GM12872 (cell line): ENCODE measurements around the gene CTNNA2.

ENCODE experiments used
- CTCF ChIP-seq: IDR thresholded peaks from 3 replicates; pipeline ENCODE4 v1.5.1; 2011; ENCODE audit warnings: low read depth, mild to moderate bottlenecking, low read length, moderate library complexity; ENCODE audit not compliant: insufficient read depth

Gene CTNNA2

GRCh38 chr2:79788952-79789651 lies 276.3 kb downstream of the CTNNA2 start:
- no peak for TF ChIP-seq CTCF

- no peak for TF ChIP-seq CTCF
These were observed 277.0 kb downstream of the CTNNA2 start for GRCh38 chr2:79789811-79790210.

- no peak for TF ChIP-seq CTCF
These were observed 279.2 kb downstream of the CTNNA2 start for GRCh38 chr2:79792090-79792489.

GRCh38 chr2:79793006-79793405 lies 280.2 kb downstream of the CTNNA2 start:
- TF ChIP-seq CTCF = no peak

GRCh38 chr2:79796641-79797040 lies 283.8 kb downstream of the CTNNA2 start:
- no peak for TF ChIP-seq CTCF

- TF ChIP-seq CTCF = no peak
These were observed 285.9 kb downstream of the CTNNA2 start for GRCh38 chr2:79798776-79799175.

GRCh38 chr2:79799729-79800128 lies 286.9 kb downstream of the CTNNA2 start:
- no peak for TF ChIP-seq CTCF
